HG02571 (cell line): ENCODE results near the gene HMGN5.

Experiments
- ATAC-seq: cut with Tn5 transposase; IDR thresholded peaks from one replicate; pipeline ENCODE4 v1.9.1; 2021; ENCODE audit warnings: mild to moderate bottlenecking, moderate library complexity; ENCODE audit not compliant: unreplicated experiment

The HMGN5 gene

GRCh38 chrX:81120258-81120935 lies 81.3 kb downstream of the HMGN5 start:
- ATAC-seq, result peak; percentile 16

DNA sequence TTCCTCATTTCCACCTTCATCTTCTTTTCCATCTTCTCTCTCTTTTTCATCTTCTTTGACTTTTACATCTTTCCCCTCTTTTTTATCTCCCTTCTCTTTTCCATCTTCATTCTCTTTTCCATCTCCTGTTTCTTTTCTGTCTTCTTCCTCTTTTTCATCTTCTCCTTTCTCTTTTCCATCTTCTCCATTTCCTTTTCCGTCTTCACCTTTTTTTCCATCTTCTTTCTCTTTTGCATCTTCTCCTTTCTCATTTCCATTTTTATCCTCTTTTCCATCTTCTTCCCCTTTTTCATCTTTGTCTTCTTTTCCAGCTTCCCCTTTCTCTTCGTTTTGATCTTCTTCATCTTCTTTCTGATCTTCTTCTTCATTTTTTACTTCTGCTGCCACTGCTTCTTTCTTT lies 87.0 kb downstream of the HMGN5 start:
- ATAC-seq, result no peak

GRCh38 chrX:81110286-81110685 lies 91.4 kb downstream of the HMGN5 start:
- ATAC-seq, result no peak

- no peak for ATAC-seq
These were observed 119.1 kb downstream of the HMGN5 start for GRCh38 chrX:81082649-81083048.
